Measurements from ENCODE around the gene FLNB.

FLNB gene

DNA sequence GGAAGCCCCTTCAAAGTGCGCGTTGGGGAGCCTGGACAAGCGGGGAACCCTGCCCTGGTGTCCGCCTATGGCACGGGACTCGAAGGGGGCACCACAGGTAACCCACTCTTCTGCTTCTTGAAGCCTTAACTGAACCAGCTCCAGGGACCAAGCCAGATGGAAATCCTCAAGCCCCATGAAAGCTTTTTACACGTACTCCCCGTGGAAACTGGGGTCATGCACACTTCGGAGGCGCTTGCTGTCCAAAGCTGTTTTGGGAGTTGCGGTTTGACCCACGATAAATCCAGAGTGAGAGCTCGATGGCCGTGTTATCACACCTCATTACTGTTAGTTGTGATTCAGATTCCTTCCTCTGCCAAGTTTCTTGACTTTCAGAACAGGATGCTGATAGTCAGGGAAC lies 155.0 kb downstream of the FLNB start:
- TF ChIP-seq FOXP2 (optimal IDR thresholded peaks at IDR 0.05; ENCODE audit: borderline replicate concordance, extremely low read depth, extremely low read length, insufficient read depth) (no peak), SIN3A (IDR thresholded peaks at IDR 0.05; ENCODE audit: borderline replicate concordance, insufficient read depth, low read length) (no peak), TAF1 (IDR thresholded peaks at IDR 0.05; ENCODE audit: borderline replicate concordance, insufficient read depth, low read length) (no peak), POLR2AphosphoS5 (IDR thresholded peaks at IDR 0.05; ENCODE audit: low read depth, low read length) (no peak)
- TF ChIP-seq, protein P1, sequence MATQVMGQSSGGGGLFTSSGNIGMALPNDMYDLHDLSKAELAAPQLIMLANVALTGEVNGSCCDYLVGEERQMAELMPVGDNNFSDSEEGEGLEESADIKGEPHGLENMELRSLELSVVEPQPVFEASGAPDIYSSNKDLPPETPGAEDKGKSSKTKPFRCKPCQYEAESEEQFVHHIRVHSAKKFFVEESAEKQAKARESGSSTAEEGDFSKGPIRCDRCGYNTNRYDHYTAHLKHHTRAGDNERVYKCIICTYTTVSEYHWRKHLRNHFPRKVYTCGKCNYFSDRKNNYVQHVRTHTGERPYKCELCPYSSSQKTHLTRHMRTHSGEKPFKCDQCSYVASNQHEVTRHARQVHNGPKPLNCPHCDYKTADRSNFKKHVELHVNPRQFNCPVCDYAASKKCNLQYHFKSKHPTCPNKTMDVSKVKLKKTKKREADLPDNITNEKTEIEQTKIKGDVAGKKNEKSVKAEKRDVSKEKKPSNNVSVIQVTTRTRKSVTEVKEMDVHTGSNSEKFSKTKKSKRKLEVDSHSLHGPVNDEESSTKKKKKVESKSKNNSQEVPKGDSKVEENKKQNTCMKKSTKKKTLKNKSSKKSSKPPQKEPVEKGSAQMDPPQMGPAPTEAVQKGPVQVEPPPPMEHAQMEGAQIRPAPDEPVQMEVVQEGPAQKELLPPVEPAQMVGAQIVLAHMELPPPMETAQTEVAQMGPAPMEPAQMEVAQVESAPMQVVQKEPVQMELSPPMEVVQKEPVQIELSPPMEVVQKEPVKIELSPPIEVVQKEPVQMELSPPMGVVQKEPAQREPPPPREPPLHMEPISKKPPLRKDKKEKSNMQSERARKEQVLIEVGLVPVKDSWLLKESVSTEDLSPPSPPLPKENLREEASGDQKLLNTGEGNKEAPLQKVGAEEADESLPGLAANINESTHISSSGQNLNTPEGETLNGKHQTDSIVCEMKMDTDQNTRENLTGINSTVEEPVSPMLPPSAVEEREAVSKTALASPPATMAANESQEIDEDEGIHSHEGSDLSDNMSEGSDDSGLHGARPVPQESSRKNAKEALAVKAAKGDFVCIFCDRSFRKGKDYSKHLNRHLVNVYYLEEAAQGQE (IDR thresholded peaks at IDR 0.05; ENCODE audit: insufficient read depth in 1 of 2, low read depth in 2 of 2, low read length in 2 of 2) = no peak

DNA sequence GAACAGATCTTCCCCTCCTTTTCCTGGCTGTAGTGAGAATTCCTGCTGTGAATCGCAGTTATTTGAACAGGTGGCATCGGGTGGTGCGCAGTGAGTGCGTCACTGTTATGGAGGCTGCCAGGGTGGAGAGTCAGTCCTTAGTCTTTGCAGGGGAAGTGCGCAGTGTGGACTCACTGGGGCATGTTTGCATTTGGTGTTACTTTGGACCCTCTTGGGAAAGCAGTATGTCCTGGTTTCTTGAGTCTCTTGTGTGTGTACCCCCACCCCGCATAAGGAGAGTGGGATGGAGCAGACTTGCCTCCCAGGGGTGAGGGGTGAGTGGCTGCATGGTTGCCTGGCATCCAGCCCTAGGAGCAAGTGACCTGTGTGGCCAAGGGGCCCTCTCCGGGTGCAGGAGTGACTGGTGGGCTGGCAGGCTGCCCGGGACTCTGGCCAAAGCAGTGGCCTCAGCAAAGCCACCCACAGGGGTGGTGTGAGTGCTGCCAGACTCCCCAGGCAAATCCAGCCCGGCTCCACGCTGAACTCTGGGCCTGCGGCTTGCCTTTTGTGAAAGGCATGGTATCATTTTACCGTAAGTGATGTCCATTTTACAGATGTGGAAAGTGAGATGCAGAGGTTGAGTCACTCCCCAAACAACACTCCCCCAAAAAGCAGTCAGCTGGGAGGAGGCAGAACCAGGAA lies 156.1 kb downstream of the FLNB start:
- TF ChIP-seq SIN3A (IDR thresholded peaks at IDR 0.05; ENCODE audit: borderline replicate concordance, insufficient read depth, low read length) (no peak), FOXP2 (optimal IDR thresholded peaks at IDR 0.05; ENCODE audit: borderline replicate concordance, extremely low read depth, extremely low read length, insufficient read depth) (peak; percentile 8)

DNA sequence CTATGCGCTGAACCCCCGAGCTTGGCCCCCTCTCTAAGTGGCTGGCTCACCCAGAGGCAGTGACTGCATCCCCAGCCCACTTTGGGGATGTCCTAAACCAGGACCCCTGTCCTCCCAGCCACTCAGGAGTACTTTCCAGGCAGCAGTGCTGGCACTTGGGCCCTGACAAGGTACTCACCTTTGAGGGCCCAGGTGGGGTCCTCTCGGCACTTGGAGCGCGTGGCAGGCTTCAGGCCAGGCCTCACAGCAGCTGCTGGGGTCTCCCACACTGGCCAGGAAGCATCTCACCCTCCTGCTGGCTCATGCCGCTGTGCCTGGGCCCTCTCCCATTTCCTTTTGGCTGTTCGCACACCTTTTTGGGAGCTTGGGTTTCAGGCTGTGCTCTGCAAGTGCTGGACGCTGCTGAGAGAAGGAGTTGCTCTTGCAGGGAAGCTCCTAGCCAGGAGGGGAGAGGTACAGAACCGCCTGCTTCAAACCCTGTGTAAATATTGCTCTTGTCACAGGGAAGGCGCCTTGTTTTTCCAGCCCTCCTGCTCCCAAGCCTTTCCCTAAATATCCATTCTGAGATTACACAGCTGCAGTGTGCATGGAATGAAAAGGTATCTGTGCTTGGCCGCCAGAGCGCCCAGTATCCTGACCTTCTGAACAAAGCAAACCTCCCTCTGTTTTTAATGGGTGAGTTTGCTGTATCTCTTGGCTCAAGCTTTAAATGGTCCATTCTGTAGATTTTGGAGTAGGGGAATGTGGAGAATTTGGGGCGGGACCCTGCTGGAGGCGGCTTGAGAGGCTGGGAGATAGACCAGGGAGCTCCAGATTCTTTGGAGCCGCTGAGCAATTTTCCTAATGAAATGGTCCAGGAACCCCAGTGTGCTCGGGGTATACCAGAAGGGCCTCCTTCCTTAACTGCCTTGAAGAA lies 156.9 kb downstream of the FLNB start:
- TF ChIP-seq TAF1 (IDR thresholded peaks at IDR 0.05; ENCODE audit: borderline replicate concordance, insufficient read depth, low read length) = no peak
- TF ChIP-seq, protein P1 (IDR thresholded peaks at IDR 0.05; ENCODE audit: insufficient read depth in 1 of 2, low read depth in 2 of 2, low read length in 2 of 2) = no peak
- TF ChIP-seq FOXP2 (optimal IDR thresholded peaks at IDR 0.05; ENCODE audit: borderline replicate concordance, extremely low read depth, extremely low read length, insufficient read depth) = no peak
- TF ChIP-seq SIN3A (IDR thresholded peaks at IDR 0.05; ENCODE audit: borderline replicate concordance, insufficient read depth, low read length) = no peak

GRCh38 chr3:58167431-58168351 lies 159.5 kb downstream of the FLNB start:
- no peak for TF ChIP-seq SIN3A (IDR thresholded peaks at IDR 0.05; ENCODE audit: borderline replicate concordance, insufficient read depth, low read length)
- TF ChIP-seq FOXP2 (optimal IDR thresholded peaks at IDR 0.05; ENCODE audit: borderline replicate concordance, extremely low read depth, extremely low read length, insufficient read depth) = no peak
- TF ChIP-seq POLR2AphosphoS5 (IDR thresholded peaks at IDR 0.05; ENCODE audit: low read depth, low read length) = no peak
- TF ChIP-seq, protein P1 (IDR thresholded peaks at IDR 0.05; ENCODE audit: insufficient read depth in 1 of 2, low read depth in 2 of 2, low read length in 2 of 2) = no peak
- no peak for TF ChIP-seq TAF1 (IDR thresholded peaks at IDR 0.05; ENCODE audit: borderline replicate concordance, insufficient read depth, low read length)

- TF ChIP-seq FOXP2 (optimal IDR thresholded peaks at IDR 0.05; ENCODE audit: borderline replicate concordance, extremely low read depth, extremely low read length, insufficient read depth) (no peak), POLR2AphosphoS5 (IDR thresholded peaks at IDR 0.05; ENCODE audit: low read depth, low read length) (no peak), TAF1 (IDR thresholded peaks at IDR 0.05; ENCODE audit: borderline replicate concordance, insufficient read depth, low read length) (no peak), SIN3A (IDR thresholded peaks at IDR 0.05; ENCODE audit: borderline replicate concordance, insufficient read depth, low read length) (no peak)
- TF ChIP-seq, protein P1 (IDR thresholded peaks at IDR 0.05; ENCODE audit: insufficient read depth in 1 of 2, low read depth in 2 of 2, low read length in 2 of 2) = no peak
Measured at GRCh38 chr3:58168498-58168897, 160.3 kb downstream of the FLNB start.

All from PFSK-1 (cell line).